Measurements from ENCODE around the gene COG5. TPM values are rescaled to one million over a fixed set of nuclear protein-coding genes. Genes with fewer than 3 reads are reported as not detected.
"Not testable (repeated sequence)": the region's sequence is repeated elsewhere in the genome, so short reads cannot be mapped to it uniquely, and the experiment has no call there.

COG5 gene
- total RNA-seq, 3 donors from 2014 or later, result 35.2 to 61.2 (median 38.0) TPM

GRCh38 chr7:107551936-107552335 lies 11.8 kb downstream of the COG5 start:
- intact Hi-C loops (cut with DNase I; ENCODE audit: low total_unique reads), result no loop called here
- Histone ChIP-seq H3K36me3 (no peaks in the 10 kb centered on the region), H3K27me3 (no peaks in the 10 kb centered on the region), H3K4me3 (no peak overlapping the region), H3K4me1 (no peaks in the 10 kb centered on the region), H3K27ac (no peak overlapping the region), H3K9me3 (no peaks in the 10 kb centered on the region)
- TF ChIP-seq POLR2A (IDR thresholded peaks at IDR 0.05) (no peak), CTCF (IDR thresholded peaks at IDR 0.05) (no peak), POLR2AphosphoS5 (IDR thresholded peaks at IDR 0.05) (no peak)
- DNase-seq (ENCODE audit: low spot score in 2 of 2), result no peak

- no peaks in the 10 kb centered on the region for H3K36me3 ChIP-seq
- intact Hi-C loops (cut with DNase I; ENCODE audit: low total_unique reads), result no loop called here
- DNase-seq (ENCODE audit: low spot score in 2 of 2), result no peak
- H3K4me3 ChIP-seq, result no peak overlapping the region
- no peak for TF ChIP-seq CTCF (IDR thresholded peaks at IDR 0.05)
- no peak for TF ChIP-seq POLR2AphosphoS5 (IDR thresholded peaks at IDR 0.05)
- no peak for TF ChIP-seq POLR2A (IDR thresholded peaks at IDR 0.05)
- peaks cover 5 to 12% of the 10 kb centered on the region in 2 donors for H3K9me3 ChIP-seq
- H3K27me3 ChIP-seq, result no peaks in the 10 kb centered on the region
- H3K27ac ChIP-seq, result no peak overlapping the region
- H3K4me1 ChIP-seq, result no peaks in the 10 kb centered on the region
These were observed 18.7 kb downstream of the COG5 start for GRCh38 chr7:107544848-107545591.

- intact Hi-C loops (cut with DNase I; ENCODE audit: low total_unique reads), result no loop called here
- Histone ChIP-seq H3K9me3 (peaks cover 5 to 12% of the 10 kb centered on the region in 2 donors), H3K4me3 (no peak overlapping the region), H3K27ac (no peak overlapping the region), H3K36me3 (no peaks in the 10 kb centered on the region), H3K27me3 (no peaks in the 10 kb centered on the region), H3K4me1 (no peaks in the 10 kb centered on the region)
- DNase-seq (ENCODE audit: low spot score in 2 of 2), result no peak
- TF ChIP-seq POLR2AphosphoS5 (IDR thresholded peaks at IDR 0.05) (no peak), CTCF (IDR thresholded peaks at IDR 0.05) (no peak), POLR2A (IDR thresholded peaks at IDR 0.05) (no peak)
These were observed 20.3 kb downstream of the COG5 start for GRCh38 chr7:107543338-107543993.

GRCh38 chr7:107538001-107538400 lies 25.7 kb downstream of the COG5 start:
- intact Hi-C loops (cut with DNase I; ENCODE audit: low total_unique reads), result no loop called here
- H3K4me3 ChIP-seq, result no peak overlapping the region
- TF ChIP-seq POLR2AphosphoS5 (IDR thresholded peaks at IDR 0.05), result no peak
- TF ChIP-seq CTCF (IDR thresholded peaks at IDR 0.05), result no peak
- no peaks in the 10 kb centered on the region for H3K27me3 ChIP-seq
- no peak overlapping the region for H3K27ac ChIP-seq
- DNase-seq (ENCODE audit: low spot score in 2 of 2), result no peak
- no peaks in the 10 kb centered on the region for H3K36me3 ChIP-seq
- H3K4me1 ChIP-seq, result no peaks in the 10 kb centered on the region
- no peaks in the 10 kb centered on the region for H3K9me3 ChIP-seq

- H3K27me3 ChIP-seq; H3K4me3 ChIP-seq; H3K36me3 ChIP-seq; H3K4me1 ChIP-seq; DNase-seq (ENCODE audit: low spot score in 2 of 2); H3K27ac ChIP-seq; intact Hi-C loops (cut with DNase I; ENCODE audit: low total_unique reads); H3K9me3 ChIP-seq: not testable (repeated sequence)
These were observed 26.5 kb downstream of the COG5 start for GRCh38 chr7:107537228-107537627.

All from breast epithelium (tissue), 4 donors.